ENCODE results near the gene DNER.

The DNER gene

GRCh38 chr2:229669841-229670240 is 44.5 kb downstream of the DNER start:
- DNase-seq = no peak

GRCh38 chr2:229666811-229667210 is 47.5 kb downstream of the DNER start:
- no peak for DNase-seq

- DNase-seq = no peak
Observed at GRCh38 chr2:229665158-229665557, 49.2 kb downstream of the DNER start.

GRCh38 chr2:229661478-229661877 is 52.9 kb downstream of the DNER start:
- no peak for DNase-seq

GRCh38 chr2:229660951-229661350 is 53.4 kb downstream of the DNER start:
- DNase-seq = no peak

- no peak for DNase-seq
Observed at GRCh38 chr2:229660391-229660790, 54.0 kb downstream of the DNER start.

GRCh38 chr2:229658004-229658403 is 56.4 kb downstream of the DNER start:
- DNase-seq = no peak

GRCh38 chr2:229654437-229654836 is 59.9 kb downstream of the DNER start:
- DNase-seq = no peak

GRCh38 chr2:229653531-229653930 is 60.8 kb downstream of the DNER start:
- DNase-seq = no peak

- DNase-seq = no peak
Observed at GRCh38 chr2:229652796-229653195, 61.6 kb downstream of the DNER start.

- DNase-seq = no peak
Observed at GRCh38 chr2:229650901-229651300, 63.5 kb downstream of the DNER start.

- no peak for DNase-seq
Observed at GRCh38 chr2:229650059-229650458, 64.3 kb downstream of the DNER start.

- DNase-seq = no peak
Observed at GRCh38 chr2:229646186-229646723, 68.1 kb downstream of the DNER start.

- DNase-seq = no peak
Observed at GRCh38 chr2:229642371-229642770, 72.0 kb downstream of the DNER start.

- DNase-seq = no peak
Observed at GRCh38 chr2:229641676-229642075, 72.7 kb downstream of the DNER start.

GRCh38 chr2:229640636-229641035 is 73.7 kb downstream of the DNER start:
- no peak for DNase-seq

GRCh38 chr2:229636571-229636970 is 77.8 kb downstream of the DNER start:
- no peak for DNase-seq

GRCh38 chr2:229635371-229635680 is 79.0 kb downstream of the DNER start:
- DNase-seq = no peak

- no peak for DNase-seq
Observed at GRCh38 chr2:229634601-229635370, 79.6 kb downstream of the DNER start.

- DNase-seq = no peak
Observed at GRCh38 chr2:229633556-229633955, 80.8 kb downstream of the DNER start.

GRCh38 chr2:229629039-229629438 is 85.3 kb downstream of the DNER start:
- DNase-seq = no peak

- DNase-seq = no peak
Observed at GRCh38 chr2:229627728-229628127, 86.6 kb downstream of the DNER start.

- no peak for DNase-seq
Observed at GRCh38 chr2:229622495-229623355, 91.6 kb downstream of the DNER start.

GRCh38 chr2:229620759-229621158 is 93.6 kb downstream of the DNER start:
- DNase-seq = no peak

Data from stimulated activated CD4-positive, alpha-beta T cell treated with anti-CD3 and anti-CD28 coated beads, Interleukin-2, amount 100 ng/mL, for 48 hours (primary cell).